ENCODE data around the gene TENM3.

The TENM3 gene

GRCh38 chr4:182248295-182248694 lies 5.1 kb downstream of the TENM3 start:
- H3K27me3 ChIP-seq (ENCODE audit: low read length): no peaks in the 10 kb centered on the region
- H3K9ac ChIP-seq (ENCODE audit: low read length): no peak overlapping the region
- no peaks in the 10 kb centered on the region for H3K9me3 ChIP-seq (ENCODE audit: insufficient read depth, low read length)
- H3K4me3 ChIP-seq (ENCODE audit: insufficient read depth, low read length, poor library complexity, severe bottlenecking): no peak overlapping the region
- H3K36me3 ChIP-seq (ENCODE audit: low read length): no peaks in the 10 kb centered on the region
- no peaks in the 10 kb centered on the region for H3F3A ChIP-seq (ENCODE audit: insufficient read depth)
- H3K27ac ChIP-seq (ENCODE audit: low read depth, low read length): no peak overlapping the region
- no peaks in the 10 kb centered on the region for H4K20me1 ChIP-seq (ENCODE audit: low read depth, low read length)
- no peaks in the 10 kb centered on the region for H3K9me2 ChIP-seq (replicated peaks; ENCODE audit: insufficient read depth, low read length)
- no peak overlapping the region for H3K4me2 ChIP-seq (ENCODE audit: low read depth, low read length, poor library complexity, severe bottlenecking)
- H3K79me2 ChIP-seq (ENCODE audit: insufficient read depth, low read length): no peaks in the 10 kb centered on the region
- no peak overlapping the region for H2AFZ ChIP-seq (ENCODE audit: low read depth, low read length, severe bottlenecking)
- TF ChIP-seq EZH2phosphoT487 (conservative IDR thresholded peaks at IDR 0.05; ENCODE audit: low read length): no peak
- no peak for TF ChIP-seq CTCF (IDR thresholded peaks at IDR 0.05; ENCODE audit: insufficient read depth, low read length, poor library complexity, severe bottlenecking)

GRCh38 chr4:182250446-182250845 lies 7.2 kb downstream of the TENM3 start:
- no peaks in the 10 kb centered on the region for H3K9me3 ChIP-seq (ENCODE audit: insufficient read depth, low read length)
- no peaks in the 10 kb centered on the region for H3K27me3 ChIP-seq (ENCODE audit: low read length)
- TF ChIP-seq CTCF (IDR thresholded peaks at IDR 0.05; ENCODE audit: insufficient read depth, low read length, poor library complexity, severe bottlenecking): no peak
- TF ChIP-seq EZH2phosphoT487 (conservative IDR thresholded peaks at IDR 0.05; ENCODE audit: low read length): no peak
- no peaks in the 10 kb centered on the region for H3K36me3 ChIP-seq (ENCODE audit: low read length)
- H4K20me1 ChIP-seq (ENCODE audit: low read depth, low read length): no peaks in the 10 kb centered on the region
- H3K4me3 ChIP-seq (ENCODE audit: insufficient read depth, low read length, poor library complexity, severe bottlenecking): no peak overlapping the region
- no peaks in the 10 kb centered on the region for H3K9me2 ChIP-seq (replicated peaks; ENCODE audit: insufficient read depth, low read length)
- no peak overlapping the region for H3K9ac ChIP-seq (ENCODE audit: low read length)
- H3K79me2 ChIP-seq (ENCODE audit: insufficient read depth, low read length): no peaks in the 10 kb centered on the region
- no peak overlapping the region for H2AFZ ChIP-seq (ENCODE audit: low read depth, low read length, severe bottlenecking)
- H3K27ac ChIP-seq (ENCODE audit: low read depth, low read length): no peak overlapping the region
- H3F3A ChIP-seq (ENCODE audit: insufficient read depth): no peaks in the 10 kb centered on the region
- no peak overlapping the region for H3K4me2 ChIP-seq (ENCODE audit: low read depth, low read length, poor library complexity, severe bottlenecking)

GRCh38 chr4:182251116-182251515 lies 7.9 kb downstream of the TENM3 start:
- no peaks in the 10 kb centered on the region for H3K27me3 ChIP-seq (ENCODE audit: low read length)
- no peak for TF ChIP-seq EZH2phosphoT487 (conservative IDR thresholded peaks at IDR 0.05; ENCODE audit: low read length)
- no peak for TF ChIP-seq CTCF (IDR thresholded peaks at IDR 0.05; ENCODE audit: insufficient read depth, low read length, poor library complexity, severe bottlenecking)
- H3K9ac ChIP-seq (ENCODE audit: low read length): no peak overlapping the region

More at GRCh38 chr4:182251116-182251515, 7.9 kb downstream of the TENM3 start:
- Histone ChIP-seq H3K4me3 (ENCODE audit: insufficient read depth, low read length, poor library complexity, severe bottlenecking) (no peak overlapping the region), H3K4me2 (ENCODE audit: low read depth, low read length, poor library complexity, severe bottlenecking) (no peak overlapping the region), H3K9me3 (ENCODE audit: insufficient read depth, low read length) (no peaks in the 10 kb centered on the region), H3K27ac (ENCODE audit: low read depth, low read length) (no peak overlapping the region), H3K36me3 (ENCODE audit: low read length) (no peaks in the 10 kb centered on the region), H3F3A (ENCODE audit: insufficient read depth) (no peaks in the 10 kb centered on the region), H2AFZ (ENCODE audit: low read depth, low read length, severe bottlenecking) (no peak overlapping the region), H4K20me1 (ENCODE audit: low read depth, low read length) (no peaks in the 10 kb centered on the region), H3K79me2 (ENCODE audit: insufficient read depth, low read length) (no peaks in the 10 kb centered on the region), H3K9me2 (replicated peaks; ENCODE audit: insufficient read depth, low read length) (no peaks in the 10 kb centered on the region)
